ENCODE data around the gene PPA1.

DNA sequence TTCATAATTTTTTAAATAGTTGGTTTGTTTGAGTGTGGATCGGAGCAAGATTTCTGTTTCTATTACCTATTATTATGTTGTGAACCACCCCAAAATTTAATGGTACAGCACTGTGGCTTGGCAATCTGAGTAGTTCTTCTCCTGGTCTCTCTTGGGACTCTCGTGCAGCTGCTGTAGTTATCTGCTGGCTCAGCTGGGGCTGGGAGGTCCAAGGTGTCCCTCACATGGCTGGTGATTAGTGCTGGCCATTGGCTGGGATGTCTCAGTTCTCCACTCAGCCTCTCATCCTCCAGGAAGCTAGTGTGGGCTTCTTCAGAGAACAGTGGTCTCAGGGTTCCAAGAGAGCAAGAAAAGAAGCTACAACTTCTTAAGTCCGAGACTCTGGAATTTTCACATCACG lies 35.1 kb upstream of the PPA1 start:
- no peak for TF ChIP-seq POLR2A (IDR thresholded peaks at IDR 0.05)
- TF ChIP-seq, protein P1, sequence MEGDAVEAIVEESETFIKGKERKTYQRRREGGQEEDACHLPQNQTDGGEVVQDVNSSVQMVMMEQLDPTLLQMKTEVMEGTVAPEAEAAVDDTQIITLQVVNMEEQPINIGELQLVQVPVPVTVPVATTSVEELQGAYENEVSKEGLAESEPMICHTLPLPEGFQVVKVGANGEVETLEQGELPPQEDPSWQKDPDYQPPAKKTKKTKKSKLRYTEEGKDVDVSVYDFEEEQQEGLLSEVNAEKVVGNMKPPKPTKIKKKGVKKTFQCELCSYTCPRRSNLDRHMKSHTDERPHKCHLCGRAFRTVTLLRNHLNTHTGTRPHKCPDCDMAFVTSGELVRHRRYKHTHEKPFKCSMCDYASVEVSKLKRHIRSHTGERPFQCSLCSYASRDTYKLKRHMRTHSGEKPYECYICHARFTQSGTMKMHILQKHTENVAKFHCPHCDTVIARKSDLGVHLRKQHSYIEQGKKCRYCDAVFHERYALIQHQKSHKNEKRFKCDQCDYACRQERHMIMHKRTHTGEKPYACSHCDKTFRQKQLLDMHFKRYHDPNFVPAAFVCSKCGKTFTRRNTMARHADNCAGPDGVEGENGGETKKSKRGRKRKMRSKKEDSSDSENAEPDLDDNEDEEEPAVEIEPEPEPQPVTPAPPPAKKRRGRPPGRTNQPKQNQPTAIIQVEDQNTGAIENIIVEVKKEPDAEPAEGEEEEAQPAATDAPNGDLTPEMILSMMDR (IDR thresholded peaks at IDR 0.05): no peak
